GM19452 (cell line): ENCODE data around the gene HKDC1.
"Not testable (repeated sequence)": the region's sequence is repeated elsewhere in the genome, so short reads cannot be mapped to it uniquely, and the experiment has no call there.

Experiments used
- ATAC-seq: cut with Tn5 transposase; IDR thresholded peaks from one replicate; pipeline ENCODE4 v1.9.1; 2021; ENCODE audit not compliant: unreplicated experiment

HKDC1 gene

GRCh38 chr10:69278446-69278963 lies 58.4 kb downstream of the HKDC1 start, which contains the start of gene HK1:
TSS of gene HK1 (plus strand) at chr10:69278496.
- no peak for ATAC-seq

GRCh38 chr10:69279110-69279509 lies 59.0 kb downstream of the HKDC1 start:
- no peak for ATAC-seq

DNA sequence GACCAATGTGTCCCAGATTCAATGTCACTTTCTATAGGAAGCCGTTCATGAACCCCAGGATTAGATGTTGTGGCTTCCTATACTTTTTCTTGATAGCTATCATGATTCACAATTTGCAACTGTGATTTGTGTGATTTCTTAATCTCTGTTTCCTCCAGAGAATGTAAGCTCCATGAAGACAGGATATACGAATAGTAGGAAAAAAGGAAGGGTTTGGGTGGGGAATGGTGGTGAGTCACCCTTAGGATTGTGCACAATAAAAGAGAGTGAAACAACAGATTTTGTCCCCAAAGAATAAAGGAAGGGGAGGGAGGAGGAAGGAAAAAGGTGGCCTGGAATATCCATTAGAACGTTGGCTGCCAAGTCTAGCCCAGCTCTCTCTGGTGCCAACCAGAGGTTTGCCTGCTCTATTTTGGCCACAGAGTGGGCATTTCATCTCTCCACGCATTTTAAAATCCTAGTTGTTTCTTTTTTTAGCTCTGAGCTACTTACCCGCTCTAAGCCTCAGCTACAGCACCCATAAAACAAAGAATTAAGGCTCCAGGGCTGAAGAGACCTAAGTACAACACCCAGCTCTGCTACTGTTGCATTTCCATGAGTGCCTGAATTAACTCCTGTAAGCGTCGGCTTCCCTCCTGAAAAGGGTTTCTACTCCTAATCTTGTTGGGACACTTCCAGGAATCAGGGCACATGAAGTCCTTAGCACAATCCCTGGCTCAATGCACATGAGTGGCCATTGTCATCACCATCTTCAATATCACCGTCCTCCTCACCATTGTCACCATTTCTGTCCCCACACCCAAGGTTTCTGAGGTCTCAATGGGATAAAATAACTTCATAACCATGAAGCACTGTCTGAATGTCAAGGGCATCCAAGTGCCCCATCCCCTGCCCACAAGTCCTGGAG lies 61.6 kb downstream of the HKDC1 start:
- ATAC-seq = no peak

GRCh38 chr10:69284402-69284801 lies 64.3 kb downstream of the HKDC1 start:
- not testable (repeated sequence) for ATAC-seq

DNA sequence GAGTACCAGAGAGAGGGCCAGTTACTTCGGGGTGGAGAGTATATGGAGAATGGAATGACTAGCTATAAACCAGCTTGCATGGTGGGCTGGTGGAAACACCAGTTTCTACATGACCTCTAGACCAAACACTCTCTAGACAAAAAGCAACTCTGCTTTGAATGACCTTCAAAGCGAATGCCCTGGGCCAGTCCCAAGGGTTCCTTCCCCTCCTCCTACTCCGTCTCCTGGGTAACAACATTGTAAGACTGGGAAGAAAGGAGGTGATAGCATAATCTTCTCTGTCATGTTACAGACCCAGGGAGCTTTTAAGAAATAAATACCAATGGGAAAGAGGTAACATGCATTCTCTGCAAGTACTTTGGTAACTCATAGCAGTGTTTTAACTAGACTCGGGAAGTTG lies 65.6 kb downstream of the HKDC1 start:
- no peak for ATAC-seq

DNA sequence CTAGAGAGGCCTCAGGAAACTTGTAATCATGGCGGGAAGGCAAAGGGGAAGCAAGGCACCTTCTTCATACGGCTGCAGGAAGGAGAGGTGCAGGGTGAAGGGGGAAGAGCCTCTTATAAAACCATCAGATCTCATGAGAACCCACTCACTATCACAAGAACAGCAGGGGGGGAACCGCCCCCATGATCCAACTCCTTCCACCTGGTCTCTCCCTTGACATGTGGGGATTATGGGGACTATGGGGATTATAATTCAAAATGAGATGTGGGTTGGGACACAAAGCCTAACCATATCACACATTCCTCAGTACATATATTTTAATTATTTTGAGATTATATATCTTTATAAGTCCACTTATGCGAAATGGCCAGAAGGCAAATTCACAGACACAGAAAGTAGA lies 67.0 kb downstream of the HKDC1 start:
- ATAC-seq = no peak

DNA sequence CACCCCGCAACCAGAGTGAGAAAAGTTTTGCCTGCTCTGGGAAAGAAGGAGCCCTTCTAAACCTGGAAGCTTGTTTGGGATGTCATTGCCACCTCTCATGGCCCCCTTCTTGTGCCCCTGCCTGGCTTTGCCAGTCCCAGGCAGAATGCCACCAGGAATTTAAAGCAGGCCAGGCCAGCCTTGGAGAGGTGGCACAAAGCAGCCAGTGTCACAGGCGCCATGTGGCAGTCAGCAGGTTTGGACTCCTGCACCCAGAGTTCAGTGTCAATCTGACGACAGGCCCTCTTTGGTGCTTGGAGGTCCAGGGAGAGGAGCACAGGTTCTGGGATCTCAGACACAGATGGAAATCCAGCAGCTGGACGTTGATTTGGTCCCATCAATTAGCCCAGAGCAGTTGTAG lies 70.9 kb downstream of the HKDC1 start:
- ATAC-seq = no peak

DNA sequence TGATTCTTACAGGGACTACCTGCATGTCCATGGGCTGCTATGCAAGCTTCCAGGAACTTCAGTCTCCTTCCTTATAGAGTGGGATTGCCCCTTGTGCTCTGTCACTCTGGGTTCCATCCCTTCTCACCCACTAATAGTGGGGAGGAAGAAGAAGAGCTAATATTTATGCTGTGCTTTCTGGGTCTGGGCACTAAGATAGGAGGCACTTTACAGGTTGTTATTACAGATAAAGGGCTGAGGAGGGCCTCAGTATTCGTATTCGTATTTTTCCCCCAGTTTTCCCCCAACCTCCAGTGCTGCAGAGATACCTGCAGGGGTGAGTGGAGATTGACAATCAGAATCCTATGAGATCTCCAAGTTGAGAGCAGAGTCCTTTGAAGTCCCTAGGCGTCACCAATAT lies 72.3 kb downstream of the HKDC1 start:
- ATAC-seq = no peak

DNA sequence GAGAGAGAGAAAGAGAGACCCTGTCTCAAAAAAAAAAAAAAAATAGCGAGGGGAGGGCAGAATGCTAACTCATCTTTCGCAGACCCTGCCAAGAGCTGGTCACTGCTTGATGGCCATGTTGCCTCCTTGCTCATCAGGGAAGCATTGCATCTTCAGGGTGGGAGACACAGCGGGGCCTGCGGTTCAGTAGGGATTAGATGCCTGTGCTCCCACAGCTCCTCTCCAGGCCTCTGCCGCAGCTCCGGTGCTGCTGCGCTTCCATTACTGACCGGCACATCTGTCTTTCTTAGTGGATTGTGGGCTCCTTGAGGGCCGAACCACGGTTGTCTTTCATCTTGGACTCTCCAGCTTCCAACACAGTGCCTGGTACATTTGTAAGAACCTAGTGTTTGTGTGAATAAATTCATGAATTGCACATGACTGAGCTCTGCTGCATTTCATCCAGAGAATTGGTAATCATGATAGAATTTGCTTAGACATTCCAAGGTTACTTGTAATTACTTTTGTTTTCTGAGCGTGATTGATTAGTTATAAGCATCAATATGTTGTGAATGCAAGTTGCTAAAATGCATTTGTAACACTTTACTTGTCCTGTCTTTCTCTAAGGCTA lies 75.0 kb downstream of the HKDC1 start:
- no peak for ATAC-seq

- no peak for ATAC-seq
Observed at GRCh38 chr10:69303632-69304051, 83.5 kb downstream of the HKDC1 start.

- ATAC-seq = no peak
Observed at GRCh38 chr10:69306421-69306820, 86.3 kb downstream of the HKDC1 start.

GRCh38 chr10:69307434-69307833 lies 87.3 kb downstream of the HKDC1 start:
- ATAC-seq = no peak

DNA sequence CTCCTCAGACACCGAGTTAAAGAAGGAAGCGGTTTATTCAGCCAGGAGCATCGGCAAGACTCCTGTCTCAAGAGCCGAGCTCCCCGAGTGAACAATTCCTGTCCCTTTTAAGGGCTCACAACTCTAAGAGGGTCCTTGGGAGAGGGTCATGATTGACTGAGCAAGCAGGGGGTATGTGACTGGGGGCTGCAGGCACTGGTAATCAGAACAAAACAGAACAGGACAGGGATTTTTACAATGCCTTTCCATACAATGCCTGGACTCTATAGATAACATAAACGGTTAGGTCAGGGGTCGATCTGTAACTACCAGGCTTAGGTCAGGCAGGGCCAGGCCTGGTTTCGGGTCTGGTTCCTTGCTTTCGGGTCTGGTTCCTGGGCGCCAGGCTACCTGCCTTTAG lies 88.2 kb downstream of the HKDC1 start:
- ATAC-seq = not testable (repeated sequence)

DNA sequence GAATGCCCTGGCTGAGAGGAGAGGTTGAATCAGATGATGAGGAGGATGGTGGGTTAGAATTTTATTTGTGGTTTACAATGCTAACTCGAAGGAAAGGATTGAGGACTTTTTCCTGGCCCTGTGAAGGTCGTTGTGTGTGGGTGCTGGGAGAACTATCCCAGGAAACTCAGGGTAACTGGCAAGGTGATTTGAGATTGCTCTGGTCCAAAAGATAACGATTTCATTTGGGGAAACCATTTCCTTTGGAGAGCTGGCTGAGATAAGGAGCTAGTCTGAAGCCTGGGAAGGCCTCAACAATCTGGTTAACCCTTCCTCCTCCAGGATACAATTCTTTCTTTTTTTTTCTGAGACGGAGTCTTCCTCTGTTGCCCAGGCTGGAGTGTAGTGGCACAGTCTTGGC lies 91.2 kb downstream of the HKDC1 start:
- ATAC-seq = no peak

DNA sequence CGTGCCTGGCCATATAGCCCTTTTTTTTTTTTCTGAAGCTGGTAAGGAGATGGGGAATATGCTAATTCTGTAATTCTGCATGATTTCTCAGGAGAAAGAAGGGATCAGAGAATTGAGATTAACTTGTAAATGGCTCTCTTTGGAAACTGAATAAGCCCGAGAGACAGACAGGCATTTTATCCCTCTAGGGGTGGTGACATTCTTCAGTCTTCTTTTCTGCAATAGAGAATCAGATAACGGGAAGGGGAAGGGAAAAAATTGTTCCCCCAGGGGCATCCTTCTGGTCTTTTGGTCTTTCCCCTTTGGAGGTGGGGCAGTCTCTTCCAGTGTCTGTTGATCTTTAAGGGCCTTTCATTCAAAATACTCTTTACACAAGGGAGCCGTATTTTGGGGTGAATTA lies 92.4 kb downstream of the HKDC1 start:
- ATAC-seq = no peak

- ATAC-seq = no peak
Observed at GRCh38 chr10:69315100-69315542, 95.0 kb downstream of the HKDC1 start.

DNA sequence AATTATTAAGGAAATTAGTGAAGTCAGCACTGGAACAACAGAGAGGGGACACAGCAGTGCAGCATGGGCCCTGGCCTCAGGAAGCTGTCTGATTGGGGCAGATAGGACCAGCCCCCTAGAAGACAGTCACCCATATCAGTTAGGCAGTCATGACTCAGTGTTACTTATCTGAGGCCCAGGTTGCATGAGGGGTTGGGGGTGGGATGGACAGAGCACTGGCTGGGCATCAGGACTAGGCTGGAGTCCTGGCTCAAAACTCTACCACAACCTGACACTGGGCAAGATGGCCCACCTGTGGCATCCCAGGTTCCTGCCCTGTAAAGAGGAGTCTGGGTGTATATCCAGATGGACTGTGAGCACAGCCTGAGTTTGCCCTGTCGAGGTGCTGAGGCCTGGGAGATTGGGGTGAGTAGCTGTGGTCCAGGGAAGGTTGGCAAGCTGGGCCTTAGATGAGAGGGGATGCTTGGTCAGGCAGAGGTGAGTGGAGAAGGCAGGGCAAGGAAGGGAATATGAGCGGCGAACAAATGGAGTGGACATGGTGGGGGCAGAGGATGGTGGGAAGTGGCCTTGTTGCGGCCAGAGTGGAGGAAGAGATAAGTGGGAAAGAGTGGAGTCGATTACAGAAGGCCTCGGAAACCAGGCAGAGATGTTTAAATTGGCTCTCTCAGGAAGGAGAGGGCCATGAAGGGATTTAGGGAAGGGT lies 95.6 kb downstream of the HKDC1 start:
- no peak for ATAC-seq

GRCh38 chr10:69316313-69317059 lies 96.4 kb downstream of the HKDC1 start:
- no peak for ATAC-seq
